Body of pancreas (tissue), 4 donors: ENCODE data around the gene NAT14.

Source experiments
- CTCF ChIP-seq, 7 experiments: fragments of 450-650 bp in 4 of 7; fragments of 200-600 bp in 3 of 7; sonication (generic) in 3 of 7; IDR thresholded peaks; one replicate each; pipeline ENCODE4 v1.5.1; 2016 to 2019; ENCODE audit warnings: antibody characterized with exemption in 7 of 7
- POLR2A ChIP-seq, 3 donors: fragments of 450-650 bp; IDR thresholded peaks; one replicate each; pipeline ENCODE4 v1.6.1; 2016; ENCODE audit warnings: antibody characterized with exemption in 3 of 3, mild to moderate bottlenecking in 2 of 3

- TF ChIP-seq CTCF (IDR thresholded peaks at IDR 0.05): no peak
- no peak for TF ChIP-seq POLR2A (IDR thresholded peaks at IDR 0.05)
Measured at GRCh38 chr19:55527197-55528029, 42.4 kb downstream of the NAT14 start.
